ENCODE results near the gene NVL. TPM values are rescaled to one million over a fixed set of nuclear protein-coding genes. Genes with fewer than 3 reads are reported as not detected.

NVL gene
- 36.3 and 39.5 TPM in 2 replicates for total RNA-seq (2014; rRNA removed; shearing (Covaris generic))

GRCh38 chr1:224329842-224330753 is at the start of gene NVL:
TSS of gene NVL (minus strand) at chr1:224330172. CDS start at chr1:224330127, 45 bp downstream.

GRCh38 chr1:224356685-224357625 is 27.0 kb upstream of the NVL start, which contains the start of gene CNIH4:
TSS of gene CNIH4 (plus strand) at chr1:224356879. CDS start at chr1:224356925, 46 bp downstream.

GRCh38 chr1:224182866-224183590 is 146.9 kb downstream of the NVL start, which contains the start of gene DEGS1:
TSS of gene DEGS1 (plus strand) at chr1:224183240. CDS start at chr1:224183337, 97 bp downstream.

Small RNAs within 50 kb of the gene (small RNA-seq; reads per million reads assigned to genes)
- not detected for gene MIR320B2
- not detected for gene RF00139
- gene RNU6-1008P, result not detected

Other genes starting within 250 kb of the NVL start
- 52.4 and 53.4 TPM in 2 replicates for gene FBXO28, start 216.1 kb downstream of the NVL start, total RNA-seq (2014; rRNA removed; shearing (Covaris generic))
- gene DEGS1, start 146.9 kb downstream of the NVL start, total RNA-seq (2014; rRNA removed; shearing (Covaris generic)), result 46.7 and 48.6 TPM in 2 replicates
- 71.2 and 73.9 TPM in 2 replicates for gene CNIH4, start 26.7 kb upstream of the NVL start, total RNA-seq (2014; rRNA removed; shearing (Covaris generic))
- 44.1 and 48.5 TPM in 2 replicates for gene WDR26, start 104.6 kb upstream of the NVL start, total RNA-seq (2014; rRNA removed; shearing (Covaris generic))